Thymus (tissue), 11 donors: ENCODE results near the gene GFRA1. TPM values are rescaled to one million over a fixed set of nuclear protein-coding genes. Genes with fewer than 3 reads are reported as not detected.

Experiments
- DNase-seq, 9 donors: peaks; one replicate each; pipeline ENCODE4 v3.0.0-alpha.2; 2013; ENCODE audit warnings: low spot score in 9 of 9, low read depth in 6 of 9, missing footprints in 1 of 9
- H3K27ac ChIP-seq, 2 donors: one replicate each; pipeline ENCODE4 v1.5.1; 2013; ENCODE audit warnings: control low read depth in 1 of 2, low read depth in 1 of 2, low read length in 1 of 2, mild to moderate bottlenecking in 1 of 2, moderate library complexity in 1 of 2
- H3K27me3 ChIP-seq, 2 donors: one replicate each; pipeline ENCODE4 v1.5.1; 2013; ENCODE audit warnings: low read length in 1 of 2; ENCODE audit not compliant: control insufficient read depth in 2 of 2, insufficient read depth in 1 of 2
- H3K36me3 ChIP-seq, 2 donors: one replicate each; pipeline ENCODE4 v1.5.1; 2013; ENCODE audit warnings: low read length in 1 of 2, mild to moderate bottlenecking in 1 of 2, moderate library complexity in 1 of 2; ENCODE audit not compliant: control insufficient read depth in 2 of 2, insufficient read depth in 2 of 2
- H3K4me1 ChIP-seq, 2 donors: one replicate each; pipeline ENCODE4 v1.5.1; 2013; ENCODE audit warnings: low read length in 2 of 2; ENCODE audit not compliant: control insufficient read depth in 2 of 2, insufficient read depth in 2 of 2
- H3K4me3 ChIP-seq, 2 donors: one replicate each; pipeline ENCODE4 v1.5.1; 2013; ENCODE audit warnings: low read length in 2 of 2, control low read depth in 1 of 2, mild to moderate bottlenecking in 1 of 2
- H3K9me3 ChIP-seq, 2 donors: one replicate each; pipeline ENCODE4 v1.5.1; 2013; ENCODE audit warnings: low read length in 1 of 2, mild to moderate bottlenecking in 1 of 2; ENCODE audit not compliant: control insufficient read depth in 2 of 2, insufficient read depth in 1 of 2
- WGBS: extraction: QIAGEN DNeasy Blood & Tissue Kit; methylation state at CpG from one replicate; pipeline ENCODE4 v1.1.7; 2013; 5-methylcytosine and 5-hydroxymethylcytosine counted together
- polyA plus RNA-seq: library from polyadenylated mRNA; stranded (reverse); fragments of 200-250 nt; gene quantifications from one replicate; pipeline ENCODE4 v1.2.3, GENCODE V29; 2013
- total RNA-seq: library from RNA; stranded (reverse); fragments of 120-200 nt; gene quantifications from one replicate; pipeline ENCODE4 v1.2.4, GENCODE V29; 2013
- donor health status: healthy.

GFRA1 gene
- total and polyA plus RNA-seq, 2 donors: 1.6 to 5.0 TPM

DNA sequence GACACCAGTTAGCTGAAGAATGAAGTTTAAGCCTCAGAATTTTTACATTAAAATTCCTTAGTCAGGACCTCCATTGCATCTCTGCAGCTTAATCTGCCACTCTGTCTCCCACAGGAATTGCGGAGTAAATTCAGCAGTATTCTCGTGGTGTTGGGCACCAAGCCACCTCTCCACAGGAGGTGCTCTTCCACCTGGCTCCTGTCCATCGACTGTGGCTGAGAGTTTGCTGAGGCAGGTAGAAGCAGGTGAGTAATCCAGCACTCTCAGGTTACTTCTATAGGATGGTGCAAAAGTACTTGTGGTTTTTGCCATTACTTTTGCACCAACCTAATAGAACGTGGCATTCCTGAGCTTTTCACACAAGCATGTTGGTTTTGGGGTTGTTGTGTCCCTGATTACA, 134.1 kb downstream of the GFRA1 start:
- Histone ChIP-seq H3K36me3 (no peaks in the 10 kb centered on the region), H3K4me1 (no peaks in the 10 kb centered on the region), H3K9me3 (no peaks in the 10 kb centered on the region), H3K27me3 (no peaks in the 10 kb centered on the region), H3K27ac (no peak overlapping the region), H3K4me3 (no peak overlapping the region)
- 72% methylated on average over 4 of the region's 4 CpGs for WGBS
- DNase-seq: peak in 1 of 9 donors; percentile 21

DNA sequence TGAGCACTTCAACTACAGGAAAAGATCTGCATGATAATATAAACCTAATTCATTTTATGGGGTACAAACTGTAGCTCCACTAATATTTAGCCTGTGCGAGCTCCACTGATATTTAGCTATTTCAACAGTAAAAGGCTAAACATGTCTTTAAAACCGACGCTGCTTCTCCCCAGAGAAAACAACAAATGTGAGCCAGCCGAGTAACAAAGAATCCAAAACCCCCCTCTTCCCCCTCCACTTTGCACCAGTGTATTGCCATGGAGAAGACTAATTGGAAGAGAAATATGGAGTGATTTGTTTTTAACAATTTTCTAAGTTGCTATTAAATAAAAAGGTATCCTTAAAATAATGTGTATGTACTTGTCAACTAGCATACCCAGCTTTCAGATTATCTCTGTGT, 136.7 kb downstream of the GFRA1 start:
- H3K36me3 ChIP-seq: no peaks in the 10 kb centered on the region
- 93% methylated on average over 4 of the region's 4 CpGs for WGBS
- no peaks in the 10 kb centered on the region for H3K27me3 ChIP-seq
- H3K27ac ChIP-seq: no peak overlapping the region
- H3K4me3 ChIP-seq: no peak overlapping the region
- no peak for DNase-seq
- no peaks in the 10 kb centered on the region for H3K4me1 ChIP-seq
- H3K9me3 ChIP-seq: no peaks in the 10 kb centered on the region

DNA sequence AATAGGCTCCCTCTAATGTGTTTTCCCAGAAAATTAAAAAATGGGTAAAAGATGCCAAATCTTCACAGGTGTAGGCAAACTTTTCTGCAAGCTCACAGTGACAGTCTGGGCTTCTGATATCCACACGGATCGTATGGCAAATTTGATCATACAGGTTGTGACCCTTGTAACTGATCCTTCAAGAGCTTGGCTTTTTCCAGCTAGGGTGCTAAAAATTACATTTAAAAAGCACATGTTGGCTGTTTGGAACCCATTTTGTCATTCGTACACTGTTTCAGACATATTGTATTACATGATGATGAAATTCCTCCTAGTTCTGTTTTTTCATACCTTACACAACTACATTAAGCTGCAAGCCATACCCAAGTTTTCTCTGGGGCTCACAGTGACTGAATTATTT, 138.7 kb downstream of the GFRA1 start:
- no peaks in the 10 kb centered on the region for H3K27me3 ChIP-seq
- no peaks in the 10 kb centered on the region for H3K36me3 ChIP-seq
- WGBS: 88% methylated on average over 3 of the region's 3 CpGs
- H3K4me3 ChIP-seq: no peak overlapping the region
- peak in 1 of 9 donors; percentile 13 for DNase-seq
- no peak overlapping the region for H3K27ac ChIP-seq
- no peaks in the 10 kb centered on the region for H3K4me1 ChIP-seq
- H3K9me3 ChIP-seq: no peaks in the 10 kb centered on the region

GRCh38 chr10:116133634-116134033, 139.4 kb downstream of the GFRA1 start:
- DNase-seq: no peak
- no peak overlapping the region for H3K27ac ChIP-seq
- no peaks in the 10 kb centered on the region for H3K4me1 ChIP-seq
- H3K36me3 ChIP-seq: no peaks in the 10 kb centered on the region
- no peak overlapping the region for H3K4me3 ChIP-seq
- WGBS: 79% methylated on average over 7 of the region's 7 CpGs
- no peaks in the 10 kb centered on the region for H3K27me3 ChIP-seq
- no peaks in the 10 kb centered on the region for H3K9me3 ChIP-seq

GRCh38 chr10:116132780-116133399, 140.1 kb downstream of the GFRA1 start:
- Histone ChIP-seq H3K4me3 (no peak overlapping the region), H3K9me3 (no peaks in the 10 kb centered on the region), H3K27me3 (no peaks in the 10 kb centered on the region), H3K27ac (no peak overlapping the region), H3K4me1 (no peaks in the 10 kb centered on the region), H3K36me3 (no peaks in the 10 kb centered on the region)
- 65% methylated on average over 13 of the region's 13 CpGs for WGBS
- DNase-seq: no peak

GRCh38 chr10:116130006-116130405, 143.0 kb downstream of the GFRA1 start:
- Histone ChIP-seq H3K27me3 (no peaks in the 10 kb centered on the region), H3K4me1 (no peaks in the 10 kb centered on the region), H3K36me3 (no peaks in the 10 kb centered on the region), H3K4me3 (no peak overlapping the region), H3K27ac (no peak overlapping the region), H3K9me3 (no peaks in the 10 kb centered on the region)
- WGBS: 97% methylated on average over 1 of the region's 1 CpG
- DNase-seq: no peak

GRCh38 chr10:116126954-116127695, 145.9 kb downstream of the GFRA1 start:
- Histone ChIP-seq H3K27ac (no peak overlapping the region), H3K4me3 (no peak overlapping the region), H3K27me3 (no peaks in the 10 kb centered on the region), H3K9me3 (no peaks in the 10 kb centered on the region), H3K36me3 (no peaks in the 10 kb centered on the region), H3K4me1 (no peaks in the 10 kb centered on the region)
- WGBS: 94% methylated on average over 10 of the region's 10 CpGs
- no peak for DNase-seq

DNA sequence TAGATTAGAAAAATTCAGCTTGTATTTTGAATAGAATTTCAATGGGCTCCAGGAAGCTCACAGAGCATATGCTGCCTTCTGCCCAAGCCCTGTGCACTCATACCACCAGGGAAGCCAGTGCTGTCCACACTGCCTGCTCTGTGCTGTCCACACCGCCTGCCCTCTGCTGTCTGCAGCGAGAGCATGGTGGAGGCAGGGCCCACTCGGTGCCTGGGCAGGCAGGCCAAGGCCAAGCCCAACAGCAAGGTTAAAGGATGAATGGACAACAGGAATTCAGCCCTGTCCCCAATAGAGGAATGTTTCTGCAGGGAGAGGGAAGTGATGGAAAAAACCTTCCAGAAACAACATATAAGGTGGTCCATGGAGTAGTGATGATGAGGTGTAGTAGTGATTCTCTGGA, 146.8 kb downstream of the GFRA1 start:
- no peak overlapping the region for H3K4me3 ChIP-seq
- no peaks in the 10 kb centered on the region for H3K4me1 ChIP-seq
- no peak for DNase-seq
- no peaks in the 10 kb centered on the region for H3K27me3 ChIP-seq
- 92% methylated on average over 3 of the region's 3 CpGs for WGBS
- H3K9me3 ChIP-seq: no peaks in the 10 kb centered on the region
- H3K36me3 ChIP-seq: no peaks in the 10 kb centered on the region
- no peak overlapping the region for H3K27ac ChIP-seq

DNA sequence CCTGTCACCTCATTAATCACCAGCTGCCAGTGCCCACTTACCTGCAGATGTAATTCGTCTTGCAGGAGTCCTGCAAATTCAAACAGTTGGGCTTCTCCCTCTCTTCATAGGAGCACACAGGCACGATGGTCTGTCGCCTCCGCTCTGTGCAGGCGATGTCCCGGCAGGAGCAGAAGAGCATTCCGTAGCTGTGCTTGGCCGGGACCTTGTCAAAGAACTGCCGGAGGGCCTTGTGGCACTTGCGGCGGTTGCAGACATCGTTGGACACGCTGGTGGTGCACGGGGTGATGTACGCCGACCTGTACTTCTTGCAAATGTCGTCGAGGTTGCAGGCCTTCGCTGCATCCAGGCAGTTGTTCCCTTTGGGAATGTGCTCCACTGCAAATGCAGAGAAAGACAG, 147.8 kb downstream of the GFRA1 start:
- Histone ChIP-seq H3K4me1 (no peaks in the 10 kb centered on the region), H3K27ac (no peak overlapping the region), H3K27me3 (no peaks in the 10 kb centered on the region), H3K4me3 (no peak overlapping the region), H3K36me3 (no peaks in the 10 kb centered on the region), H3K9me3 (no peaks in the 10 kb centered on the region)
- DNase-seq: no peak
- 89% methylated on average over 19 of the region's 19 CpGs for WGBS
